GM12873 (cell line): ENCODE results near the gene NTRK1.
A peak's percentile ranks its signal among the peaks of the same experiment; 100 is the strongest.

Experiments used
- CTCF ChIP-seq: IDR thresholded peaks from 2 replicates; pipeline ENCODE4 v1.5.1; 2012; ENCODE audit warnings: low read depth, mild to moderate bottlenecking, moderate library complexity, low read length, control low read depth; ENCODE audit not compliant: insufficient read depth; ENCODE audit errors: missing control alignments

NTRK1 gene

GRCh38 chr1:156887317-156887716, 26.7 kb downstream of the NTRK1 start:
- no peak for TF ChIP-seq CTCF

- no peak for TF ChIP-seq CTCF
Measured at GRCh38 chr1:156887734-156888133, 27.1 kb downstream of the NTRK1 start.

GRCh38 chr1:156889802-156890580, 29.3 kb downstream of the NTRK1 start:
- TF ChIP-seq CTCF, result peak; percentile 88

GRCh38 chr1:156892190-156893047, 31.8 kb downstream of the NTRK1 start:
- peak; percentile 80 for TF ChIP-seq CTCF

- no peak for TF ChIP-seq CTCF
Measured at GRCh38 chr1:156893048-156893953, 32.6 kb downstream of the NTRK1 start, which contains the start of gene PEAR1. TSS of gene PEAR1 (plus strand) at chr1:156893718. CDS start at chr1:156903927, 10,209 bp downstream.

GRCh38 chr1:156894001-156894400, 33.3 kb downstream of the NTRK1 start:
- no peak for TF ChIP-seq CTCF
